ENCODE measurements around the gene PTAR1.

DNA sequence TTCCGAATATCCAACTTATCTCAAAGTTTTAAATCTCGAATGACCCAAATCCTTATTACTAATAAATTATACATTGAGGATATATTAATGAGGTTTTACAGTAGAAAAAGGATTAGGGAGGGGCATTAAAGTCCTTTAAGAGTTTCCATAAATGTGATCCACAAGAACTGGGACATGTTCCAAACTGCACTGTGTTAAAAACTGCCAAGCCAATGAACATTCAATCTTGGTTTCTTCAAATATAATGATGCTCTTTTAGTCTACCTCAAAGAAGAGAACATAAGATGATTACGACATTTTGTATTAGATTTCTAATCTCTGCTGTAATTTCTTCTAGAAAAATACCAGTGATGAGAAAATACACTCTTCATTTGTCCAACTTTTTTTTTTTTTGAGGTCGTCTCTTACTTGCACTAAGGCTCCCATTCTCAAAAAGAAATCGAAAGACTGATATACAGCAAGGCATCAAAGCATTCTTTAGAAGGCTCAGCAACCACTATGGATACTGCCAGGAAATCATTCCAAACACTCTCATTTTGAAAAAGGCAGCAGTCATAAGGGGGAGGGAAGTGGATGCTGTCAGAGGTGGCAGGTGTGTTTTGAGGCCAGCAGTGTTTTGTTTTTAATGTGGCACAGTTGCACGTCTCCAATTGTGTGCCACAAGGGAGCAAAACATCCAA, 1.7 kb downstream of the PTAR1 start:
- TF ChIP-seq, protein P1, sequence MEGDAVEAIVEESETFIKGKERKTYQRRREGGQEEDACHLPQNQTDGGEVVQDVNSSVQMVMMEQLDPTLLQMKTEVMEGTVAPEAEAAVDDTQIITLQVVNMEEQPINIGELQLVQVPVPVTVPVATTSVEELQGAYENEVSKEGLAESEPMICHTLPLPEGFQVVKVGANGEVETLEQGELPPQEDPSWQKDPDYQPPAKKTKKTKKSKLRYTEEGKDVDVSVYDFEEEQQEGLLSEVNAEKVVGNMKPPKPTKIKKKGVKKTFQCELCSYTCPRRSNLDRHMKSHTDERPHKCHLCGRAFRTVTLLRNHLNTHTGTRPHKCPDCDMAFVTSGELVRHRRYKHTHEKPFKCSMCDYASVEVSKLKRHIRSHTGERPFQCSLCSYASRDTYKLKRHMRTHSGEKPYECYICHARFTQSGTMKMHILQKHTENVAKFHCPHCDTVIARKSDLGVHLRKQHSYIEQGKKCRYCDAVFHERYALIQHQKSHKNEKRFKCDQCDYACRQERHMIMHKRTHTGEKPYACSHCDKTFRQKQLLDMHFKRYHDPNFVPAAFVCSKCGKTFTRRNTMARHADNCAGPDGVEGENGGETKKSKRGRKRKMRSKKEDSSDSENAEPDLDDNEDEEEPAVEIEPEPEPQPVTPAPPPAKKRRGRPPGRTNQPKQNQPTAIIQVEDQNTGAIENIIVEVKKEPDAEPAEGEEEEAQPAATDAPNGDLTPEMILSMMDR (IDR thresholded peaks at IDR 0.05) = no peak
- TF ChIP-seq POLR2A (IDR thresholded peaks at IDR 0.05) = no peak
